NCI-H2081 (cell line): ENCODE data around the gene CAMTA1.
A peak's percentile ranks its signal among the peaks of the same experiment; 100 is the strongest.
"Not testable (repeated sequence)": the region's sequence is repeated elsewhere in the genome, so short reads cannot be mapped to it uniquely, and the experiment has no call there.

ENCODE experiments used
- DNase-seq, 2 experiments: peaks; one replicate each; lab custom pipeline; 2025; lab: John Stamatoyannopoulos, UW

The CAMTA1 gene

GRCh38 chr1:7781923-7782495 lies 996.8 kb downstream of the CAMTA1 start:
- DNase-seq: no peak

GRCh38 chr1:7783178-7783711 lies 998.0 kb downstream of the CAMTA1 start:
- DNase-seq: peak in 1 of 2 experiments; percentile 77

GRCh38 chr1:7783826-7784491 lies 998.7 kb downstream of the CAMTA1 start, which contains the start of gene PER3:
PER3 (plus strand) TSS chr1:7784291; CDS start chr1:7784878, 587 bp downstream.
- peak; percentile 97 to 98 for DNase-seq

- DNase-seq: no peak
Observed at GRCh38 chr1:7784492-7785071, 999.3 kb downstream of the CAMTA1 start.

GRCh38 chr1:7785108-7785507 lies 999.9 kb downstream of the CAMTA1 start:
- no peak for DNase-seq

- no peak for DNase-seq
Observed at GRCh38 chr1:7786795-7787194, 1001.5 kb downstream of the CAMTA1 start.

- no peak for DNase-seq
Observed at GRCh38 chr1:7789828-7790227, 1004.6 kb downstream of the CAMTA1 start.

GRCh38 chr1:7791027-7791426 lies 1005.8 kb downstream of the CAMTA1 start:
- DNase-seq: not testable (repeated sequence)

GRCh38 chr1:7795406-7795805 lies 1010.2 kb downstream of the CAMTA1 start:
- DNase-seq: no peak

GRCh38 chr1:7805460-7805859 lies 1020.2 kb downstream of the CAMTA1 start:
- no peak for DNase-seq

- DNase-seq: peak in 1 of 2 experiments; percentile 4
Observed at GRCh38 chr1:7808253-7808844, 1023.1 kb downstream of the CAMTA1 start.

- no peak for DNase-seq
Observed at GRCh38 chr1:7809742-7810141, 1024.5 kb downstream of the CAMTA1 start.

- DNase-seq: no peak
Observed at GRCh38 chr1:7810395-7810794, 1025.1 kb downstream of the CAMTA1 start.

- DNase-seq: no peak
Observed at GRCh38 chr1:7811476-7811875, 1026.2 kb downstream of the CAMTA1 start.

- DNase-seq: no peak
Observed at GRCh38 chr1:7813677-7814373, 1028.6 kb downstream of the CAMTA1 start.
